Raji (cell line): ENCODE data around the gene OR2D2.

Source experiments
- POLR2A ChIP-seq: IDR thresholded peaks from 2 replicates; pipeline ENCODE4 v1.6.1; 2011; ENCODE audit warnings: low read depth, low read length, control low read depth; ENCODE audit not compliant: insufficient read depth

OR2D2 gene

GRCh38 chr11:6894097-6894496 lies 1.8 kb upstream of the OR2D2 start:
- TF ChIP-seq POLR2A = no peak

- no peak for TF ChIP-seq POLR2A
Observed at GRCh38 chr11:6889835-6890234, 2.5 kb downstream of the OR2D2 start.

- TF ChIP-seq POLR2A = no peak
Observed at GRCh38 chr11:6888830-6889229, 3.5 kb downstream of the OR2D2 start.

GRCh38 chr11:6882751-6883150 lies 9.5 kb downstream of the OR2D2 start:
- TF ChIP-seq POLR2A = no peak

GRCh38 chr11:6876914-6877313 lies 15.4 kb downstream of the OR2D2 start:
- no peak for TF ChIP-seq POLR2A

GRCh38 chr11:6876325-6876724 lies 16.0 kb downstream of the OR2D2 start, which contains the start of gene OR10A4:
OR10A4 (plus strand) TSS chr11:6876625; CDS start chr11:6876648, 23 bp downstream.
- TF ChIP-seq POLR2A = no peak

GRCh38 chr11:6875761-6876160 lies 16.5 kb downstream of the OR2D2 start:
- no peak for TF ChIP-seq POLR2A

- no peak for TF ChIP-seq POLR2A
Observed at GRCh38 chr11:6871278-6871677, 21.0 kb downstream of the OR2D2 start.

- no peak for TF ChIP-seq POLR2A
Observed at GRCh38 chr11:6864438-6864837, 27.9 kb downstream of the OR2D2 start.

- no peak for TF ChIP-seq POLR2A
Observed at GRCh38 chr11:6862961-6863360, 29.3 kb downstream of the OR2D2 start, which contains the start of gene OR10A2. OR10A2 (plus strand) TSS chr11:6863057; CDS start chr11:6869755, 6,698 bp downstream.

- no peak for TF ChIP-seq POLR2A
Observed at GRCh38 chr11:6856871-6857270, 35.4 kb downstream of the OR2D2 start.

GRCh38 chr11:6855971-6856541 lies 36.2 kb downstream of the OR2D2 start:
- no peak for TF ChIP-seq POLR2A

GRCh38 chr11:6850526-6850925 lies 41.8 kb downstream of the OR2D2 start:
- TF ChIP-seq POLR2A = no peak

- no peak for TF ChIP-seq POLR2A
Observed at GRCh38 chr11:6845383-6845782, 46.9 kb downstream of the OR2D2 start, which contains the start of gene OR10A5. OR10A5 (plus strand) TSS chr11:6845683; CDS start chr11:6845683, 0 bp downstream.

GRCh38 chr11:6844356-6844755 lies 47.9 kb downstream of the OR2D2 start:
- TF ChIP-seq POLR2A = no peak

GRCh38 chr11:6843670-6844069 lies 48.6 kb downstream of the OR2D2 start:
- no peak for TF ChIP-seq POLR2A

- TF ChIP-seq POLR2A = no peak
Observed at GRCh38 chr11:6841694-6842093, 50.6 kb downstream of the OR2D2 start.
